DLD1 (cell line): Measurements from ENCODE around the gene ARMC9.

Experiments used
- in situ Hi-C: cut with HindIII; loops from 2 replicates; pipeline ENCODE4 v1.10.0; 2017; ENCODE audit warnings: low sequenced_read_pairs

ARMC9 gene

GRCh38 chr2:231277962-231278361 is 79.5 kb downstream of the ARMC9 start:
- in situ Hi-C loops = no loop called here

- in situ Hi-C loops = no loop called here
These were observed 80.4 kb downstream of the ARMC9 start for GRCh38 chr2:231278868-231279267.

- in situ Hi-C loops = no loop called here
These were observed 82.4 kb downstream of the ARMC9 start for GRCh38 chr2:231280846-231281245.

- in situ Hi-C loops = no loop called here
These were observed 85.9 kb downstream of the ARMC9 start for GRCh38 chr2:231284296-231284695.

GRCh38 chr2:231286964-231287363 is 88.5 kb downstream of the ARMC9 start:
- in situ Hi-C loops = no loop called here

GRCh38 chr2:231287696-231288095 is 89.3 kb downstream of the ARMC9 start:
- in situ Hi-C loops = no loop called here

- in situ Hi-C loops = no loop called here
These were observed 90.2 kb downstream of the ARMC9 start for GRCh38 chr2:231288590-231288989.

GRCh38 chr2:231290321-231291015 is 92.0 kb downstream of the ARMC9 start:
- in situ Hi-C loops = no loop called here

GRCh38 chr2:231292472-231293134 is 94.2 kb downstream of the ARMC9 start:
- in situ Hi-C loops = no loop called here

GRCh38 chr2:231293163-231293562 is 94.7 kb downstream of the ARMC9 start:
- in situ Hi-C loops = no loop called here

- in situ Hi-C loops = no loop called here
These were observed 95.7 kb downstream of the ARMC9 start for GRCh38 chr2:231294116-231294515.

- in situ Hi-C loops = no loop called here
These were observed 96.3 kb downstream of the ARMC9 start for GRCh38 chr2:231294571-231295362.

GRCh38 chr2:231295363-231295655 is 96.9 kb downstream of the ARMC9 start:
- in situ Hi-C loops = no loop called here

GRCh38 chr2:231296401-231296974 is 98.1 kb downstream of the ARMC9 start:
- in situ Hi-C loops = no loop called here

GRCh38 chr2:231297108-231297908 is 98.9 kb downstream of the ARMC9 start:
- in situ Hi-C loops = no loop called here

- in situ Hi-C loops = no loop called here
These were observed 99.7 kb downstream of the ARMC9 start for GRCh38 chr2:231298091-231298490.

GRCh38 chr2:231299267-231299666 is 100.8 kb downstream of the ARMC9 start:
- in situ Hi-C loops = no loop called here

- in situ Hi-C loops = loop anchor here (25.0 kb wide), 1 partner anchor 137 kb away; no protein-coding TSS in a partner anchor
These were observed 101.7 kb downstream of the ARMC9 start for GRCh38 chr2:231300020-231300721.

- in situ Hi-C loops = loop anchor here (25.0 kb wide), 1 partner anchor 137 kb away; no protein-coding TSS in a partner anchor
These were observed 102.3 kb downstream of the ARMC9 start for GRCh38 chr2:231300722-231301076.

- in situ Hi-C loops = loop anchor here (25.0 kb wide), 1 partner anchor 133 kb away; no protein-coding TSS in a partner anchor
These were observed 105.8 kb downstream of the ARMC9 start for GRCh38 chr2:231304259-231304658.
